ENCODE results near the gene ROBO1.

DNA sequence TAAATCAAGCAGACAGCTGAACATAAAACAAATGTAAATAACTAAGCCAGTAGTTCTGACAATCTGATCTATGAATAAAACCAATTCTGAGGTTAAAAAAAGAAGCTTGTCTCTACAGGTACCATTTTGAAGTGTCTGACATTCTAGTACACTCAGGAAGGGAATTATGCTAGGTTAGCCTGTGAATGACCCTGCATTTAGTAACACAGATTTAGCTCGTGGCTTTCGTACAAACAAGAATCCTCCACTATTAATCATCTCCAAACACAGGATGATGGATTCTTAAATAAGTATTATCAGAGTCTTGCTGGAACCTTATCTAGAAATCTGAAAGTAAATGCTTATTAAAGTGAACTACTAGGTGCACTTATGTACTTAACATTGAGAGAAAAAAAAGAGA is 1120.1 kb downstream of the ROBO1 start:
- TF ChIP-seq, protein P1, sequence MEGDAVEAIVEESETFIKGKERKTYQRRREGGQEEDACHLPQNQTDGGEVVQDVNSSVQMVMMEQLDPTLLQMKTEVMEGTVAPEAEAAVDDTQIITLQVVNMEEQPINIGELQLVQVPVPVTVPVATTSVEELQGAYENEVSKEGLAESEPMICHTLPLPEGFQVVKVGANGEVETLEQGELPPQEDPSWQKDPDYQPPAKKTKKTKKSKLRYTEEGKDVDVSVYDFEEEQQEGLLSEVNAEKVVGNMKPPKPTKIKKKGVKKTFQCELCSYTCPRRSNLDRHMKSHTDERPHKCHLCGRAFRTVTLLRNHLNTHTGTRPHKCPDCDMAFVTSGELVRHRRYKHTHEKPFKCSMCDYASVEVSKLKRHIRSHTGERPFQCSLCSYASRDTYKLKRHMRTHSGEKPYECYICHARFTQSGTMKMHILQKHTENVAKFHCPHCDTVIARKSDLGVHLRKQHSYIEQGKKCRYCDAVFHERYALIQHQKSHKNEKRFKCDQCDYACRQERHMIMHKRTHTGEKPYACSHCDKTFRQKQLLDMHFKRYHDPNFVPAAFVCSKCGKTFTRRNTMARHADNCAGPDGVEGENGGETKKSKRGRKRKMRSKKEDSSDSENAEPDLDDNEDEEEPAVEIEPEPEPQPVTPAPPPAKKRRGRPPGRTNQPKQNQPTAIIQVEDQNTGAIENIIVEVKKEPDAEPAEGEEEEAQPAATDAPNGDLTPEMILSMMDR (IDR thresholded peaks at IDR 0.05; ENCODE audit: borderline replicate concordance, extremely low read depth, low read length, poor library complexity, severe bottlenecking): no peak
- TF ChIP-seq EZH2 (IDR thresholded peaks at IDR 0.05; ENCODE audit: borderline replicate concordance, low read depth, low read length, severe bottlenecking): no peak
